ENCODE measurements around the gene TUBGCP3. TPM values are rescaled to one million over a fixed set of nuclear protein-coding genes. Genes with fewer than 3 reads are reported as not detected.

Gene TUBGCP3
- total and polyA plus RNA-seq, 4 donors: 10.9 to 40.2 (median 26.9) TPM

GRCh38 chr13:112447306-112447705, 140.6 kb downstream of the TUBGCP3 start:
- H3K9ac ChIP-seq (ENCODE audit: insufficient read depth in 1 of 2, low read length in 2 of 2): no peak overlapping the region
- no peak overlapping the region for H3K27ac ChIP-seq (ENCODE audit: low read depth in 1 of 2, low read length in 1 of 2)
- TF ChIP-seq CTCF (IDR thresholded peaks at IDR 0.05; ENCODE audit: control extremely low read depth, extremely low read depth): no peak
- ATAC-seq (ENCODE audit: insufficient read depth, low FRiP score) (no peak), DNase-seq (no peak)
- peaks cover 0 to 11% (median 8%) of the 10 kb centered on the region in 3 donors for H3K27me3 ChIP-seq (ENCODE audit: control insufficient read depth in 3 of 3, insufficient read depth in 3 of 3, low read length in 2 of 3)
- H3K4me1 ChIP-seq (ENCODE audit: control insufficient read depth in 5 of 5, insufficient read depth in 5 of 5, low read length in 5 of 5): peaks cover 0 to 5% (median 0%) of the 10 kb centered on the region in 5 donors
- H3K4me3 ChIP-seq: no peak overlapping the region
- H3K36me3 ChIP-seq (ENCODE audit: control insufficient read depth in 4 of 4, insufficient read depth in 4 of 4, low read length in 4 of 4): no peaks in the 10 kb centered on the region
- WGBS, 2 donors: 85 to 97% methylated on average over 2 of the region's 2 CpGs
- H3K9me3 ChIP-seq (ENCODE audit: control insufficient read depth in 4 of 4, insufficient read depth in 3 of 4, low read length in 3 of 4): no peaks in the 10 kb centered on the region

GRCh38 chr13:112446867-112447266, 141.1 kb downstream of the TUBGCP3 start:
- 90 to 93% methylated on average over 14 of the region's 14 CpGs for WGBS, 2 donors
- Histone ChIP-seq H3K27me3 (ENCODE audit: control insufficient read depth in 3 of 3, insufficient read depth in 3 of 3, low read length in 2 of 3) (peaks cover 2 to 11% (median 11%) of the 10 kb centered on the region in 3 donors), H3K27ac (ENCODE audit: low read depth in 1 of 2, low read length in 1 of 2) (no peak overlapping the region), H3K9me3 (ENCODE audit: control insufficient read depth in 4 of 4, insufficient read depth in 3 of 4, low read length in 3 of 4) (no peaks in the 10 kb centered on the region), H3K36me3 (ENCODE audit: control insufficient read depth in 4 of 4, insufficient read depth in 4 of 4, low read length in 4 of 4) (no peaks in the 10 kb centered on the region), H3K4me3 (no peak overlapping the region), H3K9ac (ENCODE audit: insufficient read depth in 1 of 2, low read length in 2 of 2) (no peak overlapping the region), H3K4me1 (ENCODE audit: control insufficient read depth in 5 of 5, insufficient read depth in 5 of 5, low read length in 5 of 5) (peaks cover 0 to 5% (median 0%) of the 10 kb centered on the region in 5 donors)
- TF ChIP-seq CTCF (IDR thresholded peaks at IDR 0.05; ENCODE audit: control extremely low read depth, extremely low read depth): no peak
- no peak for DNase-seq
- no peak for ATAC-seq (ENCODE audit: insufficient read depth, low FRiP score)

- DNase-seq (no peak), ATAC-seq (ENCODE audit: insufficient read depth, low FRiP score) (no peak)
- 67 to 73% methylated on average over 12 of the region's 12 CpGs for WGBS, 2 donors
- Histone ChIP-seq H3K9ac (ENCODE audit: insufficient read depth in 1 of 2, low read length in 2 of 2) (no peak overlapping the region), H3K4me3 (no peak overlapping the region), H3K9me3 (ENCODE audit: control insufficient read depth in 4 of 4, insufficient read depth in 3 of 4, low read length in 3 of 4) (no peaks in the 10 kb centered on the region), H3K27ac (ENCODE audit: low read depth in 1 of 2, low read length in 1 of 2) (no peak overlapping the region), H3K27me3 (ENCODE audit: control insufficient read depth in 3 of 3, insufficient read depth in 3 of 3, low read length in 2 of 3) (peaks cover 6 to 12% (median 11%) of the 10 kb centered on the region in 3 donors), H3K4me1 (ENCODE audit: control insufficient read depth in 5 of 5, insufficient read depth in 5 of 5, low read length in 5 of 5) (peaks cover 0 to 5% (median 0%) of the 10 kb centered on the region in 5 donors), H3K36me3 (ENCODE audit: control insufficient read depth in 4 of 4, insufficient read depth in 4 of 4, low read length in 4 of 4) (no peaks in the 10 kb centered on the region)
- no peak for TF ChIP-seq CTCF (IDR thresholded peaks at IDR 0.05; ENCODE audit: control extremely low read depth, extremely low read depth)
Observed at GRCh38 chr13:112446347-112446861, 141.5 kb downstream of the TUBGCP3 start.
